ENCODE measurements around the gene COL4A6.

COL4A6 gene

GRCh38 chrX:108270739-108271396, 167.4 kb downstream of the COL4A6 start:
- Histone ChIP-seq H3K4me1 (ENCODE audit: insufficient read depth, low read length, severe bottlenecking) (no peaks in the 10 kb centered on the region), H3K36me3 (ENCODE audit: insufficient read depth, low read length) (no peaks in the 10 kb centered on the region), H4K20me1 (ENCODE audit: insufficient read depth, low read length) (no peaks in the 10 kb centered on the region), H3K9me2 (ENCODE audit: low read depth, low read length) (no peaks in the 10 kb centered on the region), H2AFZ (ENCODE audit: low read length) (no peak overlapping the region), H3F3A (ENCODE audit: insufficient read depth, low read length) (no peaks in the 10 kb centered on the region), H3K4me3 (ENCODE audit: low read depth, low read length, poor library complexity, severe bottlenecking) (no peak overlapping the region), H3K27me3 (ENCODE audit: insufficient read depth, low read length) (no peaks in the 10 kb centered on the region), H3K27ac (ENCODE audit: low read depth, low read length, poor library complexity, severe bottlenecking) (no peak overlapping the region), H3K79me2 (ENCODE audit: insufficient read depth, low read length) (no peaks in the 10 kb centered on the region), H3K4me2 (ENCODE audit: low read length) (no peak overlapping the region), H3K9ac (ENCODE audit: low read length) (no peak overlapping the region), H3K9me3 (ENCODE audit: low read length) (no peaks in the 10 kb centered on the region)
- TF ChIP-seq EZH2 (IDR thresholded peaks at IDR 0.05; ENCODE audit: borderline replicate concordance, low read length): no peak
- TF ChIP-seq CTCF (IDR thresholded peaks at IDR 0.05; ENCODE audit: low read length): no peak

- Histone ChIP-seq H3F3A (ENCODE audit: insufficient read depth, low read length) (no peaks in the 10 kb centered on the region), H3K9ac (ENCODE audit: low read length) (no peak overlapping the region), H3K27me3 (ENCODE audit: insufficient read depth, low read length) (no peaks in the 10 kb centered on the region), H3K79me2 (ENCODE audit: insufficient read depth, low read length) (no peaks in the 10 kb centered on the region), H3K4me1 (ENCODE audit: insufficient read depth, low read length, severe bottlenecking) (no peaks in the 10 kb centered on the region), H3K4me3 (ENCODE audit: low read depth, low read length, poor library complexity, severe bottlenecking) (no peak overlapping the region), H4K20me1 (ENCODE audit: insufficient read depth, low read length) (no peaks in the 10 kb centered on the region), H3K36me3 (ENCODE audit: insufficient read depth, low read length) (no peaks in the 10 kb centered on the region), H3K9me3 (ENCODE audit: low read length) (no peaks in the 10 kb centered on the region), H3K27ac (ENCODE audit: low read depth, low read length, poor library complexity, severe bottlenecking) (no peak overlapping the region), H3K4me2 (ENCODE audit: low read length) (no peak overlapping the region), H2AFZ (ENCODE audit: low read length) (no peak overlapping the region), H3K9me2 (ENCODE audit: low read depth, low read length) (no peaks in the 10 kb centered on the region)
- TF ChIP-seq EZH2 (IDR thresholded peaks at IDR 0.05; ENCODE audit: borderline replicate concordance, low read length) (no peak), CTCF (IDR thresholded peaks at IDR 0.05; ENCODE audit: low read length) (no peak)
Observed at GRCh38 chrX:108270280-108270679, 167.9 kb downstream of the COL4A6 start.

- no peaks in the 10 kb centered on the region for H3F3A ChIP-seq (ENCODE audit: insufficient read depth, low read length)
Observed at GRCh38 chrX:108268434-108269080, 169.7 kb downstream of the COL4A6 start.

More at GRCh38 chrX:108268434-108269080, 169.7 kb downstream of the COL4A6 start:
- no peaks in the 10 kb centered on the region for H3K9me2 ChIP-seq (ENCODE audit: low read depth, low read length)
- no peak overlapping the region for H3K9ac ChIP-seq (ENCODE audit: low read length)
- no peaks in the 10 kb centered on the region for H3K27me3 ChIP-seq (ENCODE audit: insufficient read depth, low read length)
- no peaks in the 10 kb centered on the region for H4K20me1 ChIP-seq (ENCODE audit: insufficient read depth, low read length)
- TF ChIP-seq CTCF (IDR thresholded peaks at IDR 0.05; ENCODE audit: low read length) (no peak), EZH2 (IDR thresholded peaks at IDR 0.05; ENCODE audit: borderline replicate concordance, low read length) (no peak)
- H3K4me2 ChIP-seq (ENCODE audit: low read length): no peak overlapping the region
- no peaks in the 10 kb centered on the region for H3K79me2 ChIP-seq (ENCODE audit: insufficient read depth, low read length)
- H3K27ac ChIP-seq (ENCODE audit: low read depth, low read length, poor library complexity, severe bottlenecking): no peak overlapping the region
- H2AFZ ChIP-seq (ENCODE audit: low read length): no peak overlapping the region
- no peaks in the 10 kb centered on the region for H3K9me3 ChIP-seq (ENCODE audit: low read length)
- no peaks in the 10 kb centered on the region for H3K4me1 ChIP-seq (ENCODE audit: insufficient read depth, low read length, severe bottlenecking)
- no peak overlapping the region for H3K4me3 ChIP-seq (ENCODE audit: low read depth, low read length, poor library complexity, severe bottlenecking)
- H3K36me3 ChIP-seq (ENCODE audit: insufficient read depth, low read length): no peaks in the 10 kb centered on the region

All from OCI-LY1 (cell line).